GM21576 (cell line): ENCODE data around the gene SLX4IP.
A peak's percentile ranks its signal among the peaks of the same experiment; 100 is the strongest.

Source experiments
- ATAC-seq: cut with Tn5 transposase; IDR thresholded peaks from one replicate; pipeline ENCODE4 v1.9.1; 2021; ENCODE audit warnings: mild to moderate bottlenecking, moderate library complexity; ENCODE audit not compliant: unreplicated experiment

Gene SLX4IP

DNA sequence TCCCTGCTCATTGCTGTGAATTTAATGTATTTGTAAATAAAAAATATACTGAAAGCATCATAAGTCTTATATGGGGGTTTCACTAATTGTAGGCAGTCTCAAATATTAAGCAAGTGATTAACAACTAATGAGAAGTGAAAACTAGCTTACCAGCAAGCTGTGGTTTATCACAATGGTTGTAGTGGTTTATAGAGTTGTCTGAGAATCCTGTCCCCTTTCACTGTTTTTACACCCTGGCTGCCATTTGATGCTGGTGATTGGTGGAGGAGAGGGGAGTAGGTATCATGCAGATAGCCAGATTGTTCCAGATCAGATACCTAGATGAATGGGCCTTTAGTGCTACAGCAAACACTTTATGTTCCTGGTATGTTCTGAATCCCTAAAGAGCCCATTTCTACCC is 7.1 kb upstream of the SLX4IP start:
- ATAC-seq: no peak

DNA sequence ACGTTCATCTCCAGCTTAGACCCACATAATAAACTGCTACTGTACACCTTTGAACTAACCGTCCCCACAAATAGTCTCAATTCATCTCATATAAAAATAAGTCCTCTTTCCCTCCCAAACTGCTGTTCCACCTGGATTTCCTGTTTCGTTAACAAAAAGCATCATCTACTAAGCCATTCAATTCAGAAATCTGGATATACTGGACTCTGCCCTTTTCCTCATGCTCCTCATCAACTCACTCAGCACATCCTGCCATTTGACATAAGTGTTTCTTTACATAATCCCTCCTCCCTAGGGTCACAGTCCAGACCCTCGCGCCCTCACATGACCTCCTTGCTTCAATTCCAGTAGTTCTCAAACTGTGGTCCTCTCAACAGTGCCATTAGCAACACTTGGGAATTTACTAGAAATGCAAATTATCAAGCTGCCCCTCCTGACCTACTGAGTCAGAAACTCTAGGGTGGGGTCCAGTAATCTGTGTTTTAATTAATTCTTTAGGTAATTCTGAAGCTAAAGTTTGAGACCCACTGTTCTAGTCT is 5.6 kb upstream of the SLX4IP start:
- ATAC-seq: no peak

DNA sequence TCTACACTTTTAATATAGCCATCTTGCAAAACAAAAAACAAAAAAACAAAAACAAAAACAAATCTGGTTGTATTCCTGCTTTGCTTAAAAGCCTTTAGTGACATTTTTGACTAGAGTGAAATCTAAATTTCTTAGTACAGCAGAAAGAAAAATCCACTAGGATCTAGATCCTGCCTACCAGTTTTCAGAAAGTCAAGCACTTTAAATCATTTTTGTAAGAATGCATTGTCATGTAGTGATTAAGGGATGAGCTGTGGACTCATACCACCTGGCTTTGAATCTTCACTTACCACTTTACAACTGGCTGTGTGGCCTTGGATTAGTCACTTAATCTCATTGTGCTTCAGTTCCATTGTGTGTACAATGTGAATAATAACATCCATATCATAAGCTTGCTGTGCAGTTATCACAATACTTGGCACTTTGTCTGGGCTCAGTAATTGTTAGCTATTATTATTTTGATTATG is 5.1 kb upstream of the SLX4IP start:
- no peak for ATAC-seq

DNA sequence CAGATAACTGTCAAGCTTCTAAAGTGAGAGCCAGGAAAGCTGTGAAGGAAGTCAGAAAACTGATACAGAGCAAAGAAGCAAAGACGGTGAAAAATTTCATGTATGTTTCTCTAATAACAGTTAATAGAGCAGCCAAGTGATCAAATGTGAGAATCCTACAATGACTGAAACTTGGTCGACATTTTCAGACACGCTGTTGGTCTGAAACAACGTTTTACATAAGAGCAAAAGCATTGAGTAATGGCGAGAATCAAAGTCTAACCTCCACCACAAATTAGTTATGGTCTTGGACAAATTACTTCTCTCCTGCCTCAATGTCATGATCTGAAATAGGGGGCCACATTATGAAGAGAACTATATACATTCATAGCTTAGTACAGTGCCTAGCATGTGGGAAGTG is 4.4 kb upstream of the SLX4IP start:
- ATAC-seq: no peak

DNA sequence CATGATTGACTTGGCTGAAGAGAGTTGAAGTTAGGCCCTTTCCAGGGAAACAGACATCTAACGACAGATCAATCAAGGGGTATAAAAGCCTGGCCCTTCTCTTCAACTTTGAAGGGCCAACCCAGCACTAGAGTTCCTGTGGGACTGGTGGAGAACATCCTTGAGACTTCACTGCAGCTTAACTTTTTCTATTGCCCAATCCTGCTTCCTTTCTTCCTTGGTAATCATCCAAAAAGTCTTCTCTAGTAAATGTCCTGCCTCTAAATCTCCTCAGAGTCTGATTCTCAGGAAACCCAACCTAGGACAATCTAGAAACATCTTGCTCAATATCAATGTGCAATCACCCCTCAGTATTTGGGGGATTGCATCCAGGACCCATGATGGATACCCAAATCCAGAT is 3.0 kb upstream of the SLX4IP start:
- no peak for ATAC-seq

DNA sequence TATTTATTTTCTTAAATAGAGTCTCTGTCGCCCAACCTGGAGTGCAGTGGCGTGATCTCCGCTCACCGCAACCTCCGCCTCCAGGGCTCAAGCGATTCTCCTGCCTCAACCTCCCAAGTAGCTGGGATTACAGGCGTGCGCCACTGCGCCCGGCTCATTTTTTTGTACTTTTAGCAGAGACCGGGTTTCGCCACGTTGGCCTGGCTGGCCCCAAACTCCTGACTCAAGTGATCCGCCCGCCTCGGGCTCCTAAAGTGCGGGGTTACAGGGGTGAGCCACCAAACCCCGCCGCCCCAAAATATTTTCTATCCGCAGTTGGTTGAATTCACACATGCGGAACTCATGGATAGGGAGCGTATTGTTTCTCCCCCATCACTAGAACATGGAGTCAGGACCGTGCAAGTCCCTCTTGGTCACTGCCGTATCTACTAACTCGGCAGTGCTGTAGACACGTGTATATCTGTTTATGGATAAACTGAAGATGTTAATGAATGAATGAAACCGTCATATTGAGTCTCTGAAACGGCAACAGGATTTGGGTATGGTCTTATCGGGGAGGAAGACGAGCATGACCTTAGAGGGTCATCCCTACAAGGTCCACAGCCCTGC is 2.0 kb upstream of the SLX4IP start:
- ATAC-seq: no peak

DNA sequence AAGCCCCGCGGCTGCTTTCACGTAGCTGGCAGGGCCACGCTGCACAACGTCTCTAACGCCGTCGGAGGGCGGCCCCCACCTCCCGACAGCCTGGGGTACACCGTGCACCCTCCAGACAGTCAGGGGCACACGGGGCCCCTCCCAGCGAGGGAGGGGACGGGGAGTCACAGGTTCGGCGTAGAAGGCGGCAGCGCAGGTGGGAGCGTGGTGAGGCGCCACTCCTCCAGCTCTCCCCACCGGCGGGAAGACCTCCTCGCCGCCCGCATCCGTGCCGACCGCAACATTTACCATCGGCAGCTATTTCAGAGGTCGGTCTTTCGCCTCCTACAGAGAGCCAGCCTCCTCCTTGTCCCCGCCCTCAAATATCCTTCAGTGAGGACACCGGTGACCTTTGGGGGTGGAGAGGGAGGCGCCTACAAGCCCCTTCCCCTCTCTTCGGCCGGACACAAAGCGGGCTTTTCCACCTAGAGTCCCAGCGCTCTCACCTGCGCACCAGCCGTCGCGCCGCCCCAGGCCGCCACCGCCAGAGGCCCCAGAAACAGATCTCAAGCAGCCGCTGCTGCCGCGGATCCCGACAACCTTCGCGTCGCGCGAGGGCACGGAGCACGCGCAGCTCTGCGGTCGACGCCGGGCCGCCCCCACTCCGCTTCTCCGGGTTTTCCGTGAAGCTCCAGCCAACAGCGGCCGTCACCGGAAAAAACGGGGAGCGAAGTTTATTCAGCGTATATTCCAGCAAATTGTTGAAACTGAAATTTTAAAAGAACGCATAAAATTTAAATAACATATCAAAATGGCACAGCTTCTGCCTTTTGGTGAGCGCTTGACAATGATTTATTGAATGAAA is 1.3 kb upstream of the SLX4IP start, which contains the start of gene MKKS:
Gene MKKS (minus strand): TSS at position 600 of the 844 bp plus-strand sequence. CDS start 20,708 bp downstream, outside the sequence.
- peak; percentile 51 for ATAC-seq

DNA sequence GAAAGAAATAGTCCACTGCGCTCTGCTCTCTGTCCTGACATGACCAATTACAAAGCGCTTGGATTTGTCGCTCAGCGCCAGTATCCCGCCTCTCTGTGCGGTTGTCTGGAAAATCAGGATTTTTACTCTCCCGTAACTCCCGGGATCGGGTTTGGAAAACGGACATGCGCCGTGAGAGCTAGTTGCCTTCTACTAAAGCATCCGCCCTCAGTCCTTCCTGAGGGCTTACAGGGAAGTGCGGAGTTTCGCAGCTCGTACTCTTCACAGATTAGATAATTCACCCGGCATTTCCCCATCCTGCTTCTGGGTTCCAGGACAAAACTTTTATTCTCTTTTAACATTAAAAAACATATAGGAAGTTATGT is 656 bp upstream of the SLX4IP start:
- ATAC-seq: peak; percentile 27

DNA sequence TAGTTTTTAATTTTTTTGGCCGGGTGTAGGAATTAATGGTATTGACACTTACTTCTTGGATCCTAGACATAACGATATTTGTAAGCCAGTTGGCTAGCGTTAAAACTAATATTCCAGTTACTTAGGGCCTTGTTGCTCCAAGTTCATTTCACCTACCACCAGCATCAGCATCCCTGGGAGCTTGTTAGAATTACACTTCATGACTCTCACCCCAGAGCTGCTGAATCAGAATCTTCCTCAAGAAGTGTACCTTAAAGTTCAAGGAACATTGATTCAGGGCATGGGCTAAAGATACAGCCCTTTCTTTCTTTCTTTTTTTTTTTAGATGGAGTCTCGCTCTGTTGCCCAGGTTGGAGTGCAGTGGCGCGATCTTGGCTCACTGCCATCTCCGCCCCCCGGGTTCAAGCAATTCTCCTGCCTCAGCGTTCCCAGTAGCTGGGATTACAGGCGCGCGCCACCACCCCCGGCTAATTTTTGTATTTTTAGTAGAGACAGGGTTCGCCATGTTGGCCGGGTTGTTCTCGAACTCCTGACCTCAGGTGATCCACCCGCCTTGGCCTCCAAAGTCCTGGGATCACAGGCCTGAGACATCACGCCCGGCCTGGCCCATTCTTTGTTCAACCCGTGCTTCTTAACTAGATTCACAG is 1.1 kb downstream of the SLX4IP start:
- ATAC-seq: no peak

DNA sequence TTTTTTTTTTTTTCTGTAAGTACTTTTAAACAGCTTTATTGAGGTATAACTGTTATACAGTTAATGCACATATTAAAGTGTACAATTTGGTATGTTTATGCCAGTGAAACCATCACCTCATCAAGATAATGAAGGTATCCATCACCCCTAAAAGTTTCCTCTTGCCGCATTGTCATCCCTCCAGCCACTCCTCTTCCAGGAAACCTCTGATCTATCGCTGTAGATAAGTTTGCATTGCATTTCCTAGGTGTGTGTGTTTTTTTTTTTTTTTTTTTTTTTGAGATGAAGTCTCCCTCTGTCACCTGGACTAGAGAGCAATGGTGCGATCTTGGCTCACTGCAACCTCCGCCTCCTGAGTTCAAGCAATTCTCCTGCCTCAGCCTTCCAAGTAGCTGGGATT is 3.1 kb downstream of the SLX4IP start:
- no peak for ATAC-seq

DNA sequence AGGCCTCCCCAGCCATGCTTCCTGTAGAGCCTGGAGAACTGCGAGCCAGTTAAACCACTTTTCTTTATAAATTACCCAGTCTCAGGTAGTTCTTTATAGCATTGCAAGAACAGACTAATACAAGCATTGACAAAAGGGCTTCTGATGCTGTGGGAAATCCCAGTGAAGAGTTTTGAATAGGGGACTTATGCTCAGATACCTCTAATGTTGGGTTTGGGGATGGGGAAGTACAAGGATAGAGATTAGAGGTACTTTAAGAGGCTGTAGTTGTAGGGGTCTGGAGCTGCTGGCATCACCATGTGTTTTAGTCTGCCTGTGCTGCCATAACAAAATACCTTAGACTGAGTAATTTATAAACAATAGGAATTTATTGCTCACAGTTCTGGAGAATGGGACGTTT is 8.8 kb downstream of the SLX4IP start:
- no peak for ATAC-seq

DNA sequence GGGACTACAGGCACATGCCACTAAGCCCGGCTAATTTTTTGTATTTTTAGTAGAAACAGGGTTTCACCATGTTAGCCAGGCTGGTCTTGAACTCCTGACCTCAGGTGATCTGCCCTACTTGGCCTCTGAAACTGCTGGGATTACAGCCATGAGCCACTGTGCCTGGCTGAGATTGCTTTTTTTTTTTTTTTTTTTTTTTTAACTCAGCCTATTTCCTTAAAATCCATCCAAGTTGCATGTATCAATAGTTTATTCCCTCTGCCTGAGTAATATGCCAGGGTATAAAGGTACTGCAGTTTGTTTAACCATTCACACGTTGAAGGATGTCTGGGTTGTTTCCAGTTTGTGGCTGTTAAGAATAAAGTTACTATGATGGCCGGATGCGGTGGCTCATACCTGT is 10.7 kb downstream of the SLX4IP start:
- ATAC-seq: no peak

DNA sequence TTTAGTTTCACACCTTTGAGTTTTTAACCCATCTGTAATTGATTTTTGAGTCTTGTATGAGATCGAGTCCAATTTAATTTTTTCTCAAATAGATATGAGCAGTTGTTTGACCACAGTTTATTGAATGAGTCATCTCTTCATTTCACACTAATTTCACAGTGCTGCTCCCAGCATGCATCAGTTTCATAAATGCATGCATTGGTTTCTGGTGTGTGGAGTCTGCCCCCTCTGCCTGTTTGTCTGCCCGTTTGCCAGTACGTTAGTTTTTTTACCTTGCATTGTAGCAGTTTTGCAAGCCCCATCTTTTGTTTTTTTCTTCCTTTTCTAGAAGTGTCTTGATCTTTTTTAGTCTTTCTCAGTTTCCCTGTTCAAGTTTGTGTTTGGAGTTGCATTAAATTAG is 11.9 kb downstream of the SLX4IP start:
- peak; percentile 98 for ATAC-seq

DNA sequence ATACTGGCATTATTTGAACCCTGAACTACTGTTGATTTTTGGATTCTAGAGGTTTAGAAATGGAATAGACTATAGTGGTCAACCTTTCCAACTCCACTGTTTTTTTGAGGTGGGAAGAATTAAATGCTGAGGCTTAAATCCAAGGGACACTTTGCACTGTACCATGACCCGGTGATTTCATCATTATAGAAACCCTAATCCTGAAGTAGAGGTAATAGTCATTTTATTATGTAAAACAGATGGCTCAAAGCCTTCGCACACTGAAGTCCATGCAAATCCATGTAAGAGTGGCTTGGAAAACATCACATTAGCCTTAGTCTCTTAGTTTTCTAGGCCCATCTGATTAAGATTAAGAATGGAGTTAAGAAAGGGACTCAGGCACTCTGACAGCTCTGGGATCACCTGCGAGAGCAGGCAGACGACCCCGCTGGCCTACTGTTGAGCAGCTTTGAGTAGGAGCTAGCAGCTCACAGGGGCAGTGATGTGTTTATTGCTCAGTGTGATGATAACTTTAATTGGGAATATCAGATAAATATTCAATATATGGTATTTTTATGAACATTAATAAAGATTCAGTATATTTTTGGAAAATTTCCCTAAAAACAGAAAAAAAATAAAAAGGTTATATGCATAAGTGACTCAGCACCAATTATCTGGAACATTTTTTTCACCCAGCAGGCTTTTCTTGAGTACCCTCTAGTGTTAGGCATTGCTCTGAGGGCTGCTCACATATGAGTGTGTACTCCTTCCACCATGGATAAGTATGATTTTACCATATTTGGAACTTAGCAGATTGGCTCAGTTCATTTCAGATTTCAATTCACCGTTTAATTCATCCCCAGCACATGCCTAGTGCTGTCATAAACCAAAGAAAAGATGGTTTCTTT is 13.4 kb downstream of the SLX4IP start:
- ATAC-seq: no peak

DNA sequence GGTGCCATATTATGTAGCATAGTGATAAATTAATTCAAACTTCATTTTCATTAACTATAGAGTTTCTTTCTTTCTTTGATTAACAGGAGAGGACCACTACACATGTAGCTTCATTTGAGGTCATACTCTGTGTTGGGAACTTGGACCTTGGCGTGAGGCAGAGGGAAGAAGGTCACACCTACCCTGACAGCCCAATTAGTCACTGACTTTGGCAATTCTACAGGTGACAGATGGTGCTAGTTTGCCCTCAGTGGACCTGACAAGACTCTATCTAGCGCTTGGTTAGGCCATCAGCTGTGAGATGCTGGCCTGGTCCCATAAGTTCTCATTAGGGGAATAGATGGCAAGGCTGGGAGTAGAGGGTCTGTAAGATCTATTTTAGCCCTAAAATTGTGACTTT is 14.2 kb downstream of the SLX4IP start:
- no peak for ATAC-seq

DNA sequence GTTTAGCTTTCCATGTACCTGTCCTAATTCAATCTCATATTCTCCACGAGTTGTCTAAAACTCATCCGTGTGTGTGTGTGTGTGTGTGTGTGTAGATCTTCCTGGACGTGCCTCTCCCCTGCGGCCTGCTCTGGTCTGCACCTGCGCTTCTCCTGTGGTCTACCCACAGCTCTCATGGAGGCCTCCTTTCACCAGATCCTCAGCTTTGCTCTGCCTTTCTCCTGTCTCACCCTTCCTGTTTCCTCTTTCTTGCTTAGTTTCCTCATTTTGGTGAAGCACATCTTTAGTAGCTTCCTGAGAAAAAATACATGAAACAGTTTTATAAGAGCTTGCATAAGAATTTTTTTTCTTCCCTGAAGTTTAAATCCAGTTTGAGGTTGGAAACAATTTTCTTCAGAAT is 18.1 kb downstream of the SLX4IP start:
- ATAC-seq: peak; percentile 95

DNA sequence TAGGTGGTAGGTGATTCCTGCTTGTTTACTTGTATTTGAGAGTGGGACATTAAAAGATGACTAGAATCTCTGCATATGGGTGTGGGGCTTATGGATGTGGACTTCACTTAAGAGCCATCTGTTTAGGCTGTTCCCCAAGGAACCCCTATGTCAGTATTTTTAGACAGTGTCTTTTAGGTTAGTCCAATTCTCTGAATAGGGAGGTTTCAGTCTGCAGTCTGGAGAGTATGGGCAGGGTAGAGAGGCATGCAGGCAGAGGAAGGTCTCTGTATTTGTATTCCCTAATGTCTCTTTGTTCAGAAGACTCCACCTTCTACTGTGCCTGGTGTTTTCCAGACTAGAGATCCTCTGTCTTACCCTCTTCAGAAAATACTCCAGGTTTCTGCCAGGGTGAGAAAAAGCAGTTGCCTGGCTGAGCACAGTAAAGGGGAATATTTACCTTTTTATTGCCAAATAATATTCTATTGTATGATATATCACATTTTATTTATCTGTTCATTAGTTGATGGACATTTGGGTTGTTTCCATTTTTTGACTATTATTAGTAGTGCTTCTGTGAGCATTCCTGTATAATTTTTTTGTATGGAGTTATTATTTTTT is 19.1 kb downstream of the SLX4IP start:
- ATAC-seq: peak; percentile 46

DNA sequence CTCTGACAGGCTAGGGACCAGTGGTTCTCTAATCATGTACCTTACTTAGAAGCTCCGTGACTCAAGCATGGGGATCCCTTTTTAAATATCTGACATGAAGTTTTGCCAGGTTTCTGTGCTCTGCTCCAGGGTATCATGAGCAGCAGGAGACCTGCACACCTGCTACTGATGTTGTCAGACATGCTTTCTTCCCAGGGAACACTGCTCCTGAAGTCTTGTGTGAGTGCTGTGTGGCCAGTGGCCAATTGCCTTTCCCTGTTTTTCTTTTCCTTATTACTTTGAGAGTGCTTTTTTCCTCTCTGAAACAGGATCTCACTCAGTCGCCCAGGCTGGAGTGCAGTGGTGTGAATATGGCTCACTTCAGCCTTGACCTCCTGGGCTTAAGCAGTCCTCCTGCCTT is 26.4 kb downstream of the SLX4IP start:
- ATAC-seq: no peak

DNA sequence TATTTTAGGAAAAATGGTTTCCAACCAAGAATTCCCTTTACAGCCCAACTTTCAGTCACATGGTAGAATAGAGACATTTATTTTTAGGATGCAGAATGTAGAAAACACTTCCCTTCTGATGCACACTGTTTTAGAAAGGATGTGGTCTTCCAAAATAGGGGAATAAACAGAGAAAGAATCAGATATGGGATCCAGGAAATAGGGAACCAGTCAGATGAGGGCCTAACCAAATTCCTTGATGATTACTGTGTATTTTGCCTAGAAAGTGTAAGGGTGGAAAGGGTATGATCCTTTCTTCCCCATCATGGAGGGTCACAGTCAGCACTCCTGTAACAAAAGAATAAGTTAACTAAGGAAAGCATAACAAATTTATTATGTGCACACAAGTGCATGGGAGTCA is 27.4 kb downstream of the SLX4IP start:
- ATAC-seq: no peak

DNA sequence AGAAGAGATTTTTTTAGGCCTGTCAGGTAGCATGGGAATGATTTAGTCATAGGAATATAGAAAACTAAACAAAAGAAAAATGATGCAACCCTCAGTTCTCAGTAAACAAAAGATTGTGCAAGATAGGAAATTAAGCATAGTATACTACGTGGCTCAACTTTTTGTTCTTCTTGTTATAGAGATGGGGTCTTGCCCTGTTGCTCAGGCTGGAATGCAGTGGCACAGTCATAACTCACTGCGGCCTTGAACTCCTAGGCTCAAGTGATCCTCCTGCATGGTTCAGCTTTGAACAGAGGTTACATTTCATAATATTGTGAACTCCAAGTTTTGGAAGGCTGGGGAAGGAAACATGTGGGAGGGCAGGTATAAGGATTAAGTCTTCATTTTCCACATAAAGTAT is 28.5 kb downstream of the SLX4IP start:
- no peak for ATAC-seq
